Stimulated activated CD4-positive, alpha-beta T cell treated with anti-CD3 and anti-CD28 coated beads, Interleukin-1b, Interleukin-23, amount 100 ng/mL, for 4 hours (primary cell): ENCODE measurements around the gene KRT17.

Source experiments
- DNase-seq, 2 donors: peaks; one replicate each; pipeline ENCODE4 v3.0.0-alpha.2; 2020; ENCODE audit warnings: low read depth in 2 of 2

The KRT17 gene

GRCh38 chr17:41624208-41625101, at the start of gene KRT17:
KRT17 (minus strand) TSS chr17:41624575; CDS start chr17:41624509, 66 bp downstream.
- no peak for DNase-seq

GRCh38 chr17:41672153-41672552, 47.8 kb upstream of the KRT17 start:
- no peak for DNase-seq

- no peak for DNase-seq
Observed at GRCh38 chr17:41667280-41668041, 43.1 kb upstream of the KRT17 start.

DNA sequence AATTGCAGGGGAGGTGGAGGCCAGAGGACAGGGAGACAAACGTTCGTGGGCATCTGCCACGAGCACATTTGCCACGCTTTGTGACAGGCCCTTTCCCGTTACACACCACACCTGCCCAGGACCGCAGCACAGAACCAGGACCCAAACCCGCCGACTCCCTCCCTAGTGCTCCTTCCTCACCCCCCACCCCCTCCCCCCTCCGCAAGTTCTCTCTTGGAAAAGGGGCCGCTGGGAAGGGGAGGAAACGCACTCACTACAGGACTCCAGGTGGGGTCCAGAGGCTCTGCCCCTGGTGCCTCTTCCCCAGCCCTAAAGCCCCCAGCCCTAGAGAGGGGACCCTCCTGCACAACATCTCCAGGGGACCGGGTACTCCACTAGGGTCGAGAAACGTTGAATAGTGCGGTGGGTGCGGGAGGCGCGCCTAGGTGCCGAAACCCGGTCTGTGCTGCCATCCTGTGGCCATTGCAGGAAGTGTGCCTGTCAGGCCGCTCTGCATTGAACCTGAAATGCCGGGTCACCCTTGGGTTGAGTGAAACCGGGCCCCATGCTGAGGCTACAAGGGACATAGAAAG, 42.4 kb upstream of the KRT17 start:
- peak; percentile 83 to 90 for DNase-seq

- DNase-seq: peak; percentile 40 to 55
Observed at GRCh38 chr17:41666237-41666641, 41.9 kb upstream of the KRT17 start.

DNA sequence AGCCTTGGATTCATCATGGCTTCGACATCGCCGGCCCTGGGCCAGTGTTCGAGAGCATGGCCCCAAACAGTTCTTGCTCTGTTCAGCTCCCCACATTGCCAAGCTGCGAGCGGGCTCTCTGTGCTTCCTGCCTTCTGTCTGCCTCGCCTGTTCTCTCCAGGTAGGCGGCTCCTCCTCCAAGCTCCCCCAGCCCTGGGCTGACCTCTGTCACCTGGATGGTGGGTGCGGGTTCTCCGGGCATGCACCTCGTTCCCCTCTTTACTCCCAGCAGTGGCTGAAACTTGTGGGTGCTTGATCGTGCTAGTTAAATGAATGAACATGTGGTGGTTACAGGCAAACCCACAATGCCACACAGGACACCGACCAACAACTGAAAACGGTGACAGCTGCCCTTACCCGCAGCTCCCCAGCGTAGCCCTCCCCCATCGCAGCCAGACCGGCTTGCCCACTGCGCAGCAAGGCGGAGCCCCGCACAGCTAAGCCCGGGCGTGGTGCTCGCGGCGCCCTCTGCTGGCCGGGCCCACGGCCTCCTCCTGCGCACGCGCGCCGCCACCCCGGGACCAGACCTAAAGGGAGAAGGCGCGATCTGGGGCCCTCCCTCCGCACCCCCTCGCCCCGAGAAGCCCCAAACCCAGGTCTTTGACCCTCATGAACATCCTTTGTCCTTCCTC, 41.3 kb upstream of the KRT17 start:
- peak; percentile 81 to 90 for DNase-seq

GRCh38 chr17:41664587-41665565, 40.5 kb upstream of the KRT17 start:
- no peak for DNase-seq

GRCh38 chr17:41664172-41664457, 39.7 kb upstream of the KRT17 start:
- no peak for DNase-seq

DNA sequence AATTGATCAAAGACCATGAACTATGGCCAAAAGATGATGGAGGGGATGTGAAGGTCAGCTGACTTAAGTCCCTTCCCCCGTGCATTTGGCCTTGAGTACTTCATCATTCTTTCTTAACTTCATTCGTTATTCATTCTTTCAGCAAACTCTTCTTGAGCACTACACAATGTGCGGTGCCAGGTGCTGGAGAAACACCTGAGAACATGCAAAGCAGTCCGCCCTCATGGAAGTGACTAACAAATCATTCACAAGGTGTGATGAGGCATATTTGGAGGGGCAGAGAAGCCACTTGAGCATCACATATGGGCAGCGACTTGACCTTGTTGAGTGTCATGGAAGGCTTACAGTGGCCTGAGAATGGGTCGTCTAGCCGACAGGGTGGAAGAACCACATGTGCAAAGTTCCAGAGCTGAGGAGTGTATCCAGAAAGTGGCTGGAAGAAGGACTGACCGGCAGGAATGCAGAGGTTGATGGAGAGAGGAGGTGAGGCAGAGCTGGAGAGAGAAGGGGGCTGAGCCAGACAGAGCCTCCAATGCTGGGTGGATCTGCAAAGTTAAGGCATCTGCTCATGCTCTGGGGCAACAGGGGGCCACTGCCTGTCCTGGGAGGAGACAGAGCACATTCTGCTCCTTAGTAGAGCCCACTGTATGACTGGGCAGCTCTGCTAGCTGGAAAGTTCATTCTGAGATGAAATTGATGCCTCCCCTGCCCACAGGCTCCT, 39.2 kb upstream of the KRT17 start:
- no peak for DNase-seq

- DNase-seq: no peak
Observed at GRCh38 chr17:41660221-41660711, 35.9 kb upstream of the KRT17 start.

GRCh38 chr17:41659427-41660212, 35.2 kb upstream of the KRT17 start:
- DNase-seq: no peak

DNA sequence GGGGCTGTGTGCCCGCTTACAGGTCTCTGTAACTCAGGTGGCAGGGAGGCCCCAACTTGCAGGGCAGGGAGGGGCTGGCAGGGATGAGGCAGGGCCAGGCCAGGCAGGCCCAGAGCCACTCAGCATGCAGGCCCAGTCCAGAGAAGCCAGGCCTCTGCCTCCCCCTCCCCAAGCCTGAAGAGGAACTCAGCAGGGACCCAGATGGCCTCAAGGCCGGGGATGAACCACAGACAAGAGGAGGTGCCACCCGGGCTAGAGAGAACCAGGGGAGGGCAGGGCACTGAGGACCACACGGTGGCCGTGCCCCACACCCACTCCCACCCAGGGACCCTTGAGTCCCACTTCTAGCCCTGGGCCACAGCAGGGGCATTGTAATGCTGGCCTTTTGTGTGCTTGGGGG, 34.5 kb upstream of the KRT17 start:
- DNase-seq: no peak

DNA sequence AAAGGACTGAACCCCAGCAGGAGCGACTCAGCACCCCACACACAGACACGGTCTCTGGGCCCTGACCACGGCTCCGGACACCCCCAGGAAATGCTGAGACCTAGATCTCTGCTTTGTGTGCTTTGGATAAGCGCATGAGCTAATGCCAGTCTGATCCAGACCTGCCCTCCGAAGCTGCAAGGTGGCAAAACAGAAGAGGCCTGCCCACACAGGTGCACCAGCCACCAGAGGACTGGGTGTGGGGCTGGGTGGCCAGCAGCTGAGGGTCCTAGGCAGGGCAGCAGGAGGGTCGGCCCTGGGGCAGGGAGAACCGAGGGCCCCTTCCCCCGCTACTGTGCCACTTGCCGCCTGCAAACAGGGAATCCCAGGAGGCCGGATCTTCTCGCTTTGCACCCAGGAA, 33.6 kb upstream of the KRT17 start:
- DNase-seq: no peak

- no peak for DNase-seq
Observed at GRCh38 chr17:41657176-41657754, 32.9 kb upstream of the KRT17 start.

DNA sequence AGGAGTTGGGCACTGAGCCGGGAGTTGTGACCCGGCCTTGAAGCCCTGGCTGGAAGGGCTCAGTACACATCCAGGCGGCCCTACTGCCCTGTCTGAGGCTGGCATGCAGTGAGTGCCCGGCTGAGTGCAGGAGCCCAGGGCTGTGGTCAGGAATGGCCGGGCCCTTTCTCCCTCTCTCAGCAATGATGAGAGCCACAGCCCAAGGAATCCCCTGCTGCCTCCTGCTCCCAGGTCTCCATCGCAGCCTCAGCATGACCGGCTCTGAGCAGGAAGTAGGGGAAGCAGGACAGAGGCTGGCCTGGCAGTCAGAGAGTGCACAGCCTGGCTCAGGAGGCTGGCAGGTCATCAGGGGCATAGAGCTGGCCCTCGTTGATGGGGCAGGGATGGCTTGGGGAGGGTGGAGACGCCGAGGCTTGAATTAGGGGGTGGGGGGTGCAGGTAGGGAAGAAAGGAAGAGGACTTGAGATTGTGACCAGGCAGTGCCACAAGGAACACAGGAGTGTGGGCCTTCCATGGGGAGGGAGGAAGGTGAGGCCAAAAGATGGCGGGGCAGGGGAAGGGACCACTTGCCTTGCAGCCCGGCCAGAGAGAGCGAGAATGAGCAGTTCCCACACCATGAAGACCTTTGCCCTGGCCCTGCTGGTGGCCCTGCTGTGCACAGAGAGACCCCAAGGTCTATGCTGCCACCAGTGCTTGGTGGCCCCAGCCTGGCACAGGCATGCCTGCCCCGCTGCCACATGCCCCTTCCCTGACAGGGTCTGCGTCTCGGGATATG, 32.1 kb upstream of the KRT17 start:
- DNase-seq: no peak

DNA sequence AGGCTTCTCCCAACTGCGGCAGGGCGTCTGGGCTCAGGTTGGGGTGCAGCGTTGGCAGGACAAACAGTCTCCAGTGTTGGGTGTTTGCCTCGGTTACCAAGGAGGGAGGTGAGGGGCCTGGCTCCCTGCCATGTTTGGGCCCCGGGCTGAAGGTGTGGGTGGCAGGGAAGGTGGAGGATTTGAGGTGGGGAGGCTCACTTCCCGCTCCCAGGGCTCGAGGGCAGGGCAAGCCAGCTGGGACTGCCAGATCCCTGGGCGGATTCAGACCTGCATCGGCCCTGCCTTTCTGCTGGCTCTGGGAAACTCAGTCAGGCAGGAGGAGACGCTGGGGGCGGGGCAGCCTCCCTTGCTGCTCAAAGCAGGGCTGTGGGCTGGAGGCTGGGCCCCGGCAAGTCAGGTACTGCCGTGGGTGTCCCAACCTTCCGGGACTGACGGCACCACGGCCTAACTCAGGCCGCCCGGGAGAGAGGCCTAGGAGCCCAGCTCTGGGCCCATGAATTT, 31.3 kb upstream of the KRT17 start:
- no peak for DNase-seq

DNA sequence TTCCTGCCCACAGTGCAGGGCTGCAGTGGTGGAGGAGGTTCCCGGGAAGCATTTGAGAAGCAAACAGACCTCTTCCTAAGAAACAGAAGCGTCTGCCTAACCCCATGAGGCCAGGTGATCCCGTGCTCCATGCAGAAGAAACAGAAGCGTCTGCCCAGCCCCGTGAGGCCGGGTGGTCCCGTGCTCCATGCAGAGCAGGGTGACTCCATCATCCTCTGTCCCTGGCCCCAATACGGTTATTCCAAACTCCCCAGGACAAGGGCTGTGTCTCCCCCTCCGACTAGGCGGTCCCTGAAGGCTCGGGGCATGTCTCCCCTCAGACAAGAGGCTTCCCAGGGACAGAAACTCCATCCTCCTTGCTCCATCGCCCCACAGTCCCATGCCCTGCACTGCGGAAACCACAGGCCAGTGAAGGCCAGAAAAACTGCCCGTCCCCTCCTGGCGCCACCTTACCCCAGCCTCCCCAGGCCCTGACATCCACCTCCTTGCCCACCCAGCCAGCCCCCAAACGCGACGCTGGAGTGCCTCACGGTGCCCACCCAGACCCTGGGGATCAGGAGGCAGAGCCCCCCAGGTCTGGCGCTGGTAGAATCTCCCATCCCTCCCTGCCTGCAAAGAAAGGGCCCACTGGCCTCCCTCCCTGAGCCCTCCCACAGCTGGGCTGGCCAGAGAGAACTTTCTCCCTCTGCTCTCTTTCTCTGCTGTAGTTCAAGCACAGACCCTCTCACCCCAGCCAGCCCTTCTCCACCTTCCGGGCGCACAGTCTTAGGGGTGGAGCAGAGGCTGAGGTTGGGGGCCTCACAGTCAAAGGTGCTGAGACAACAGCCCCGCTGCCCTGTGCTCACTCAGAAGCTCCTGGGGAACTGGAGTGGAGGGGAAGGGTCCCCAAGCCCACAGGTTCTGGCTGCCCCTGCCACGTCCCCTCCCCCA, 30.6 kb upstream of the KRT17 start:
- no peak for DNase-seq
